NAMALWA (cell line): Measurements from ENCODE around the gene SNORC.

Source experiments
- DNase-seq: peaks from one replicate; pipeline ENCODE4 v3.0.0-alpha.2; 2015; ENCODE audit warnings: low spot score

The SNORC gene

GRCh38 chr2:232926431-232926939, 56.4 kb downstream of the SNORC start:
- no peak for DNase-seq

GRCh38 chr2:232927032-232927792, 57.1 kb downstream of the SNORC start:
- DNase-seq, result no peak

- DNase-seq, result no peak
These were observed 57.9 kb downstream of the SNORC start for GRCh38 chr2:232927793-232928550.
